HL-60 (cell line): ENCODE data around the gene C1QTNF9.

Experiments used
- TF ChIP-seq, protein P1 (sequence below): IDR thresholded peaks from one replicate; pipeline ENCODE4 v1.5.1; 2011; ENCODE audit warnings: low read length, control low read depth, inconsistent platforms; ENCODE audit not compliant: insufficient read depth
- TF ChIP-seq, protein P2 (sequence below): IDR thresholded peaks from 2 replicates; pipeline ENCODE4 v1.6.1; 2012; ENCODE audit warnings: low read depth; ENCODE audit not compliant: insufficient replicate concordance

DNA sequence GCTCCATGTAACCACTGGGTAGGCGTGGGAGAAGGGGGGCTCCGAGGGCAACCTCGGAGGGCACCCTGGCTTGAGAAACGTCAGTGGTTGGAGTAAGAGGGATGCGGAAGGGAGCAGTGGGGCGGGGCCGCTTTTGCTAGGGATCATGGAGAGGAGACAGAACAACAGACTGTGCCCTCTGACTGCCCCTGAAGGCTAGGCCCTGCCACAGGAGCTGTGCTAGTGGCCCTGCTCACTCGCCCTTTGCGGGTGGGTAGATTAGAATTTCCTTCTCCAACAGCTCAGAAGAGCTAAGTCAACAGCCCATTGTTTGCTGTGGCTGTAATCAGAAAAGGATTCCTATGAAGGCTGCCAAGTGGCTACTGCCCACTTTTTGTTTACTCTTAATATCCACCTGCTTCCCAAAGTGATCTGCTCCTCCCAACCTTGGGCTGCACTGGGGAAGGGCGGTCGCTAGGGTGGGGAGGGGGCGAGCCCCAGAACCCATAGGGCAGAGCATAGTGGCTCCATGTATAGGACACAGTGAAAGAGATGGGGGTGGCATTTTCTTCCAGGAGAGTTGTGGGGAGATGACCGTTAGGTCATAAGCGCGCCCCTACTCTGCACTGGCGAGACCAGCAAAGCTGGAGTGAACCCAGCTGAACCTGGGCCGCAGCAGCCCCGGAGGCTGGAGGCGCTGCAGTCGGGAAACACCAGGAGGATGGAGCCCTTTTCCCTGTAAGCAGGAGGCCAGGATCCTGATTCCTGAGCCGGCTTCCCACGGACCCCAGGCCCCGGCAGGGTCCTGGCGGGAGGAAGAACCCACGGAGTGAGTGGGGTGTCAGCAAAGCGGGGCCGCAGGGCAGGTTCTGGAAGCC, 1.9 kb upstream of the C1QTNF9 start:
- TF ChIP-seq, protein P1, sequence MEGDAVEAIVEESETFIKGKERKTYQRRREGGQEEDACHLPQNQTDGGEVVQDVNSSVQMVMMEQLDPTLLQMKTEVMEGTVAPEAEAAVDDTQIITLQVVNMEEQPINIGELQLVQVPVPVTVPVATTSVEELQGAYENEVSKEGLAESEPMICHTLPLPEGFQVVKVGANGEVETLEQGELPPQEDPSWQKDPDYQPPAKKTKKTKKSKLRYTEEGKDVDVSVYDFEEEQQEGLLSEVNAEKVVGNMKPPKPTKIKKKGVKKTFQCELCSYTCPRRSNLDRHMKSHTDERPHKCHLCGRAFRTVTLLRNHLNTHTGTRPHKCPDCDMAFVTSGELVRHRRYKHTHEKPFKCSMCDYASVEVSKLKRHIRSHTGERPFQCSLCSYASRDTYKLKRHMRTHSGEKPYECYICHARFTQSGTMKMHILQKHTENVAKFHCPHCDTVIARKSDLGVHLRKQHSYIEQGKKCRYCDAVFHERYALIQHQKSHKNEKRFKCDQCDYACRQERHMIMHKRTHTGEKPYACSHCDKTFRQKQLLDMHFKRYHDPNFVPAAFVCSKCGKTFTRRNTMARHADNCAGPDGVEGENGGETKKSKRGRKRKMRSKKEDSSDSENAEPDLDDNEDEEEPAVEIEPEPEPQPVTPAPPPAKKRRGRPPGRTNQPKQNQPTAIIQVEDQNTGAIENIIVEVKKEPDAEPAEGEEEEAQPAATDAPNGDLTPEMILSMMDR: no peak
- TF ChIP-seq, protein P2, sequence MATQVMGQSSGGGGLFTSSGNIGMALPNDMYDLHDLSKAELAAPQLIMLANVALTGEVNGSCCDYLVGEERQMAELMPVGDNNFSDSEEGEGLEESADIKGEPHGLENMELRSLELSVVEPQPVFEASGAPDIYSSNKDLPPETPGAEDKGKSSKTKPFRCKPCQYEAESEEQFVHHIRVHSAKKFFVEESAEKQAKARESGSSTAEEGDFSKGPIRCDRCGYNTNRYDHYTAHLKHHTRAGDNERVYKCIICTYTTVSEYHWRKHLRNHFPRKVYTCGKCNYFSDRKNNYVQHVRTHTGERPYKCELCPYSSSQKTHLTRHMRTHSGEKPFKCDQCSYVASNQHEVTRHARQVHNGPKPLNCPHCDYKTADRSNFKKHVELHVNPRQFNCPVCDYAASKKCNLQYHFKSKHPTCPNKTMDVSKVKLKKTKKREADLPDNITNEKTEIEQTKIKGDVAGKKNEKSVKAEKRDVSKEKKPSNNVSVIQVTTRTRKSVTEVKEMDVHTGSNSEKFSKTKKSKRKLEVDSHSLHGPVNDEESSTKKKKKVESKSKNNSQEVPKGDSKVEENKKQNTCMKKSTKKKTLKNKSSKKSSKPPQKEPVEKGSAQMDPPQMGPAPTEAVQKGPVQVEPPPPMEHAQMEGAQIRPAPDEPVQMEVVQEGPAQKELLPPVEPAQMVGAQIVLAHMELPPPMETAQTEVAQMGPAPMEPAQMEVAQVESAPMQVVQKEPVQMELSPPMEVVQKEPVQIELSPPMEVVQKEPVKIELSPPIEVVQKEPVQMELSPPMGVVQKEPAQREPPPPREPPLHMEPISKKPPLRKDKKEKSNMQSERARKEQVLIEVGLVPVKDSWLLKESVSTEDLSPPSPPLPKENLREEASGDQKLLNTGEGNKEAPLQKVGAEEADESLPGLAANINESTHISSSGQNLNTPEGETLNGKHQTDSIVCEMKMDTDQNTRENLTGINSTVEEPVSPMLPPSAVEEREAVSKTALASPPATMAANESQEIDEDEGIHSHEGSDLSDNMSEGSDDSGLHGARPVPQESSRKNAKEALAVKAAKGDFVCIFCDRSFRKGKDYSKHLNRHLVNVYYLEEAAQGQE: no peak
